ENCODE data around the gene PIGS. TPM values are rescaled to one million over a fixed set of nuclear protein-coding genes. Genes with fewer than 3 reads are reported as not detected.

Gene PIGS
- 166 and 297 TPM in 2 replicates for total RNA-seq (2011; cell fraction: chromatin; rRNA removed; ENCODE audit: low replicate concordance)
- 236 and 239 TPM in 2 replicates for total RNA-seq (2011; cell fraction: nucleolus; rRNA removed)
- 231 and 242 TPM in 2 replicates for total RNA-seq (2011; cell fraction: nucleoplasm; rRNA removed)
- total RNA-seq (2014; rRNA removed) (55.1 and 86.9 TPM in 2 replicates), total RNA-seq (2014; rRNA removed; fragmentation: Illumina TruSeq; extraction: Trizol) (52.5 and 57.6 TPM in 2 replicates), total RNA-seq (2015; rRNA removed; fragmentation: Illumina TruSeq; extraction: Trizol) (51.5 and 55.3 TPM in 2 replicates), total RNA-seq (2021) (109 and 114 TPM in 2 replicates), polyA plus RNA-seq (2011; rRNA removed) (64.4 and 76.9 TPM in 2 replicates), polyA plus RNA-seq (2014; fragmentation: Illumina TruSeq; extraction: Trizol) (138 TPM in 2 replicates), polyA plus RNA-seq (2014; fragmentation: Nextera tagmentation; extraction: Ambion mirVana) (10 to 100 TPM; 47.5 to 55.8 TPM), polyA plus RNA-seq (2014; rRNA removed) (68.4 and 68.7 TPM in 2 replicates), polyA minus RNA-seq (2011; rRNA and poly(A)+ RNA removed) (29.4 and 51.4 TPM in 2 replicates), Bru-seq, nascent RNA (percentile 88 among the genes with signal in this experiment), BruChase-seq, experiment 1, labeled RNA remaining after a 2-hour chase (percentile 91 among the genes with signal in this experiment), BruChase-seq, experiment 2, labeled RNA remaining after a 6-hour chase (percentile 94 among the genes with signal in this experiment)
- 69.3 and 115 TPM in 2 replicates for polyA plus RNA-seq (2011; cell fraction: cytosol; rRNA removed)
- 101 and 179 TPM in 2 replicates for polyA plus RNA-seq (2011; cell fraction: nucleus; rRNA removed)
- 112 and 132 TPM in 2 replicates for polyA plus RNA-seq (2012)
- polyA minus RNA-seq (2011; cell fraction: cytosol; rRNA and poly(A)+ RNA removed): 27.1 and 48.7 TPM in 2 replicates
- polyA minus RNA-seq (2011; cell fraction: nucleus; rRNA and poly(A)+ RNA removed): 32.1 and 40.7 TPM in 2 replicates
- long read RNA-seq, experiment 1, transcript PIGS-206 (2 exons, 3,088 nt): minor isoform, 14 of 532 reads
- long read RNA-seq, experiment 1, transcript PIGS-207 (3 exons, 2,658 nt): minor isoform, 7 of 532 reads
- long read RNA-seq, experiment 1, transcript PIGS-203 (11 exons, 2,815 nt): minor isoform, 80 of 532 reads
- long read RNA-seq, experiment 1, transcript PIGS-202 (12 exons, 2,877 nt): major isoform, 107 of 532 reads
- long read RNA-seq, experiment 1, partial matches to known transcripts: 291 of 532 reads
- long read RNA-seq, experiment 1, other reads (novel, unspliced or antisense): 31 of 532 reads
- long read RNA-seq, experiment 2, transcript PIGS-203 (11 exons, 2,815 nt): major isoform, 53 of 145 reads
- long read RNA-seq, experiment 2, transcript PIGS-202 (12 exons, 2,877 nt): minor isoform, 36 of 145 reads
- long read RNA-seq, experiment 2, partial matches to known transcripts: 39 of 145 reads
- long read RNA-seq, experiment 2, other reads (novel, unspliced or antisense): 12 of 145 reads
- long read RNA-seq, experiment 3, transcript PIGS-203 (11 exons, 2,815 nt): minor isoform, 16 of 96 reads
- long read RNA-seq, experiment 3, transcript PIGS-202 (12 exons, 2,877 nt): major isoform, 50 of 96 reads
- long read RNA-seq, experiment 3, partial matches to known transcripts: 19 of 96 reads
- long read RNA-seq, experiment 3, other reads (novel, unspliced or antisense): 5 of 96 reads

DNA sequence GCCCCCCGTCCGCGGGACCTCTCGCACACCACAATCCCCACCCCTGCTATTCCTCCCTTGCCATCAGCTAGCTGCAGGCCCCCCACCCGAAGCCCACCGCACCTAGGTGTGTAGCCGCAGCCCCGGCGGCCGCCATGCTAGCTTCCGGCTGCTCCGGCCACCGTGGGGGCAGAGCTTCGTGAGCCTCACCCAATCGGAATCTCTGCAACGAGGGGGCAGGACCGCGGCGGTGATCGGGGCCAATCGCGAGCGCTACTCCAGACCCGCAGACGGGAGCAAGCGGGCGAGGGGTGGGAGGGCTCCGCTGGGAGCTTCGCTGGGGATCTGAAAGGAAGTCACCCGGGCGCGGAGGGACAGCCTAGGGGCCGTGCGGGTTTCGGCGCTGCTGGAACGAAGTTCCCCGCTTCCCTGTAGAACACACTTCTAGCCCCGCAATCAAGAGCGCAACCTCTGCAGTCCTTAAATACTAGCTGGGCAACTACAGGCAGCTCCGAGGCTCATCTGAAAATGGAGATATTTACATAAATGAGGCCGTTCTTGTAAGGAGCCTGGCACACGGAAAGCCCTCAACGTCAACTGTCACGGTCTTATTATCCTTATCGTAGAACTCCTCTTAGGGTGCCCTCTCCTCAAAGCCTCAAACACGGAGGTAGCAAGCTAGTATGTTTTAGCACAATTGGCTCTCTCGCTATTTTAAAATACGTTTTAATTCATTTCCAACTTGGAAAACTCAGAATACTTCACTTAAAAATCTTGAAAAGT is at the start of gene PIGS:
Gene PIGS, minus strand, starts transcription at position 164 of the 762 bp plus-strand sequence. Its CDS starts 28 bp downstream, at position 136.
- WGBS (ENCODE audit: insufficient coverage, low coverage, missing lambda C conversion rate): 1% methylated on average over 32 of the region's 49 CpGs
- in situ Hi-C loops (cut with MboI) (no loop called here), intact Hi-C loops (cut with micrococcal nuclease) (loop anchor here (2.0 kb wide), 1 partner anchor 27 kb away; the partner anchor contains the start of gene SPAG5)
- H2AFZ ChIP-seq (ENCODE audit: low read depth, low read length): peak within 1 kb of the TSS; percentile 95
- H3K9me3 ChIP-seq (replicated peaks; ENCODE audit: control insufficient read depth, insufficient read depth, low read depth, low read length): no peaks in the 10 kb centered on the region
- peak within 1 kb of the TSS; percentile 77 to 97 for H3K9ac ChIP-seq (ENCODE audit: insufficient read depth in 1 of 2, low read depth in 2 of 2, low read length in 2 of 2)
- no peaks in the 10 kb centered on the region for H3K27me3 ChIP-seq (ENCODE audit: control insufficient read depth in 2 of 2, insufficient read depth in 2 of 2, low read length in 2 of 2)
- ATAC-seq (peak; percentile 96), DNase-seq (ENCODE audit: extremely low read depth in 1 of 4, low spot score in 3 of 4) (peak; percentile 95 to 98 (median 96)), FAIRE-seq (peak; percentile 88)
- H3K9me1 ChIP-seq (ENCODE audit: control insufficient read depth, insufficient read depth, low read length): peaks cover 18% of the 10 kb centered on the region
- H3K36me3 ChIP-seq (ENCODE audit: control insufficient read depth, insufficient read depth, low read length): peaks cover 56% of the 10 kb centered on the region
- peak within 1 kb of the TSS; percentile 85 for H3K4me2 ChIP-seq (ENCODE audit: insufficient read depth, low read length)
- peak within 1 kb of the TSS; percentile 83 for H3K27ac ChIP-seq (ENCODE audit: extremely low read depth, low read depth, low read length)
- peaks cover 69% of the 10 kb centered on the region for H3K79me2 ChIP-seq (ENCODE audit: control insufficient read depth, insufficient read depth, low read length)
- H4K20me1 ChIP-seq (replicated peaks; ENCODE audit: control insufficient read depth, insufficient read depth, low read length): 0 out of 2 replicates have a peak, but pooled peaks cover 10% of the 10 kb centered on the region
- H3K4me1 ChIP-seq (replicated peaks in 1 of 2; ENCODE audit: control insufficient read depth in 2 of 2, insufficient read depth in 2 of 2, low read length in 2 of 2): peaks cover 25 to 28% of the 10 kb centered on the region in 2 experiments; a peak in 4 of 5 replicates
- CTCF ChIA-PET (ENCODE audit: low intra/inter-chr PET ratio): no interaction called here
- H3K4me3 ChIP-seq: peak within 1 kb of the TSS; percentile 82
- POLR2A ChIA-PET: interaction anchor here (0.6 to 4.8 kb wide), 19 partner anchors 9 to 712 kb away, joined by 3 to 26 read pairs (median 4); partner anchors contain the start of genes SLC46A1 and UNC119
- TSS peak; percentile 93 for BruUV-seq (replicated peaks)
- TF ChIP-seq FOXK1 (CRISPR knock-in tag; IDR thresholded peaks at IDR 0.05; ENCODE audit: borderline replicate concordance): no peak
- TF ChIP-seq ZBTB7A (IDR thresholded peaks at IDR 0.05; ENCODE audit: borderline replicate concordance, control insufficient read depth, low read depth, low read length): peak; percentile 75
- peak; percentile 74 for TF ChIP-seq HNRNPLL (IDR thresholded peaks at IDR 0.05; ENCODE audit: low read depth, low read length, poor library complexity, severe bottlenecking)
- TF ChIP-seq ZNF639 (CRISPR knock-in tag; conservative IDR thresholded peaks at IDR 0.05 in 1 of 2, IDR thresholded peaks at IDR 0.05 in 1 of 2): 0 out of 4 replicates have a peak, but pooled peaks of 1 of the 2 experiments have one; percentile 28
- TF ChIP-seq TRIM24 (IDR thresholded peaks at IDR 0.05): peak in 1 of 2 experiments; percentile 62; a peak in 2 of 4 replicates
- 0 out of 2 replicates have a peak, but pooled peaks have one; percentile 5 for TF ChIP-seq SP1 (CRISPR knock-in tag; IDR thresholded peaks at IDR 0.05)
- no peak for TF ChIP-seq ZNF224 (CRISPR knock-in tag; IDR thresholded peaks at IDR 0.05)
- no peak for TF ChIP-seq HINFP (tag; conservative IDR thresholded peaks at IDR 0.05; ENCODE audit: low read depth)
- peak; percentile 26 for TF ChIP-seq KDM5B (IDR thresholded peaks at IDR 0.05; ENCODE audit: insufficient replicate concordance, low read depth, low read length)
- peak; percentile 72; the same call in 1 of the 2 replicates for TF ChIP-seq GABPB1 (CRISPR knock-in tag; IDR thresholded peaks at IDR 0.05)
